Peyer's patch (tissue), 4 donors: ENCODE measurements around the gene GRID2.

Source experiments
- CTCF ChIP-seq, 6 experiments: fragments of 450-650 bp in 4 of 6; fragments of 200-600 bp in 2 of 6; sonication (generic) in 1 of 6; IDR thresholded peaks; one replicate each; pipeline ENCODE4 v1.5.1; 2017 to 2019; ENCODE audit warnings: antibody characterized with exemption in 6 of 6, mild to moderate bottlenecking in 3 of 6, moderate library complexity in 1 of 6
- POLR2A ChIP-seq, 2 donors: fragments of 450-650 bp; IDR thresholded peaks; one replicate each; pipeline ENCODE4 v1.5.1; 2017; ENCODE audit warnings: antibody characterized with exemption in 2 of 2, mild to moderate bottlenecking in 2 of 2, moderate library complexity in 2 of 2

GRCh38 chr4:92483341-92483740 lies 179.6 kb downstream of the GRID2 start:
- no peak for TF ChIP-seq CTCF (IDR thresholded peaks at IDR 0.05)
- no peak for TF ChIP-seq POLR2A (IDR thresholded peaks at IDR 0.05)
